ENCODE data around the gene CPLX4.

CPLX4 gene

DNA sequence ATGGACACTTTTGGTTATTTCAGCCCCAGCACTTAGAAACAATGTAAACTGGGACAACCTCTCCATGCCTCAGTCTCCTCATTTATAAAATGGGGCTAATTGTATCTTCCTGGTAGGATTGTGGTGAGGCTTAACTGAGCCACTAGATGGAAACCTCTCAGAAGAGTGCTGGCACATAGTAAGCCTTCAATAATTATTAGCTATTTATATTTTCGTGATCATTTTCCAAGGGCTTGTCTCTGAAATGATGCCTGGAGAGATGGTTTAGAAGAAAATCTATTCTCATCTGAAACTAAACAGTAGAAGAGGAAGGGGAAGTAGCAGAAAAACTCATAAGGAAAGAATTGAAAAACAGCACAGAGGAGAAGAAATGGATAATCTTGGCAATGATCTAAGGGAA lies 52.0 kb downstream of the CPLX4 start:
- no peak for TF ChIP-seq EZH2phosphoT487 (IDR thresholded peaks at IDR 0.05; ENCODE audit: borderline replicate concordance, low read length)
- TF ChIP-seq, protein P1, sequence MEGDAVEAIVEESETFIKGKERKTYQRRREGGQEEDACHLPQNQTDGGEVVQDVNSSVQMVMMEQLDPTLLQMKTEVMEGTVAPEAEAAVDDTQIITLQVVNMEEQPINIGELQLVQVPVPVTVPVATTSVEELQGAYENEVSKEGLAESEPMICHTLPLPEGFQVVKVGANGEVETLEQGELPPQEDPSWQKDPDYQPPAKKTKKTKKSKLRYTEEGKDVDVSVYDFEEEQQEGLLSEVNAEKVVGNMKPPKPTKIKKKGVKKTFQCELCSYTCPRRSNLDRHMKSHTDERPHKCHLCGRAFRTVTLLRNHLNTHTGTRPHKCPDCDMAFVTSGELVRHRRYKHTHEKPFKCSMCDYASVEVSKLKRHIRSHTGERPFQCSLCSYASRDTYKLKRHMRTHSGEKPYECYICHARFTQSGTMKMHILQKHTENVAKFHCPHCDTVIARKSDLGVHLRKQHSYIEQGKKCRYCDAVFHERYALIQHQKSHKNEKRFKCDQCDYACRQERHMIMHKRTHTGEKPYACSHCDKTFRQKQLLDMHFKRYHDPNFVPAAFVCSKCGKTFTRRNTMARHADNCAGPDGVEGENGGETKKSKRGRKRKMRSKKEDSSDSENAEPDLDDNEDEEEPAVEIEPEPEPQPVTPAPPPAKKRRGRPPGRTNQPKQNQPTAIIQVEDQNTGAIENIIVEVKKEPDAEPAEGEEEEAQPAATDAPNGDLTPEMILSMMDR (IDR thresholded peaks at IDR 0.05; ENCODE audit: low read depth, low read length, poor library complexity, severe bottlenecking): no peak

DNA sequence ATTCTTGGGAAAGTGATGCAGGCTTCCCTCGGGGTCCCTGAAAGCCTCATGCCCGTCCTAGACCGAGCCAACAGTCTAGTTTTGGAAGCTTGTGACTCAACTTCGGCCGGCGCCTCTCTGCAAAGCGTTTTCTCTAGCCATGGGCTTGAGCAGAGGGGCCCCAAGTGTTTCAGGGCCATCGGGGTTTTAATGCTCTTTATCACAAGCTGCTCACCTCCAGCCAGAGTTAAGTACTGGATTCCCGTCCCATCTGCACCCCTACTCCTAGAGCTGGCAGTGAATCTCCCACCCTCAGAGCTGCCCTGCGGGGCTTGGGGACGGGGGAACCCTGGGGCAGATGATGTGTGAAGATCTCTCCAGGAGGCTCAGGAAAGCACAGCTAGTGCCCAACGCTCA lies 52.5 kb downstream of the CPLX4 start:
- H3K36me3 ChIP-seq (ENCODE audit: control insufficient read depth, low read length): no peaks in the 10 kb centered on the region
- TF ChIP-seq EZH2phosphoT487 (IDR thresholded peaks at IDR 0.05; ENCODE audit: borderline replicate concordance, low read length): no peak
- TF ChIP-seq, protein P1 (IDR thresholded peaks at IDR 0.05; ENCODE audit: low read depth, low read length, poor library complexity, severe bottlenecking): no peak
- H3K27me3 ChIP-seq (ENCODE audit: control insufficient read depth, low read length): peaks cover 22% of the 10 kb centered on the region
- H3K9me2 ChIP-seq (replicated peaks; ENCODE audit: control insufficient read depth, low read length): no peaks in the 10 kb centered on the region
- H3K27ac ChIP-seq (ENCODE audit: low read depth, low read length): no peak overlapping the region
- no peaks in the 10 kb centered on the region for H3K9me3 ChIP-seq (ENCODE audit: control insufficient read depth, insufficient read depth, low read length)
- H3K79me2 ChIP-seq (ENCODE audit: control insufficient read depth, low read length): no peaks in the 10 kb centered on the region
- no peaks in the 10 kb centered on the region for H4K20me1 ChIP-seq (ENCODE audit: control insufficient read depth, insufficient read depth, low read depth, low read length)
- no peak overlapping the region for H3K4me2 ChIP-seq (ENCODE audit: low read length)
- no peak overlapping the region for H3K4me3 ChIP-seq (ENCODE audit: low read length)
- no peaks in the 10 kb centered on the region for H3K4me1 ChIP-seq (ENCODE audit: control insufficient read depth, low read length)
- H3F3A ChIP-seq (ENCODE audit: control insufficient read depth, insufficient read depth): no peaks in the 10 kb centered on the region

More for the DNA sequence above, 52.0 kb downstream of the CPLX4 start:
- Histone ChIP-seq H3K9me3 (ENCODE audit: control insufficient read depth, insufficient read depth, low read length) (no peaks in the 10 kb centered on the region), H3K79me2 (ENCODE audit: control insufficient read depth, low read length) (no peaks in the 10 kb centered on the region), H3K4me1 (ENCODE audit: control insufficient read depth, low read length) (no peaks in the 10 kb centered on the region), H3K27me3 (ENCODE audit: control insufficient read depth, low read length) (peaks cover 27% of the 10 kb centered on the region), H3K36me3 (ENCODE audit: control insufficient read depth, low read length) (no peaks in the 10 kb centered on the region), H3K9me2 (replicated peaks; ENCODE audit: control insufficient read depth, low read length) (no peaks in the 10 kb centered on the region), H3K4me2 (ENCODE audit: low read length) (no peak overlapping the region), H3F3A (ENCODE audit: control insufficient read depth, insufficient read depth) (no peaks in the 10 kb centered on the region), H4K20me1 (ENCODE audit: control insufficient read depth, insufficient read depth, low read depth, low read length) (no peaks in the 10 kb centered on the region), H3K4me3 (ENCODE audit: low read length) (no peak overlapping the region), H3K27ac (ENCODE audit: low read depth, low read length) (no peak overlapping the region)

- H3K9me2 ChIP-seq (replicated peaks; ENCODE audit: control insufficient read depth, low read length): no peaks in the 10 kb centered on the region
- TF ChIP-seq, protein P1 (IDR thresholded peaks at IDR 0.05; ENCODE audit: low read depth, low read length, poor library complexity, severe bottlenecking): no peak
- no peak for TF ChIP-seq EZH2phosphoT487 (IDR thresholded peaks at IDR 0.05; ENCODE audit: borderline replicate concordance, low read length)
- H3F3A ChIP-seq (ENCODE audit: control insufficient read depth, insufficient read depth): no peaks in the 10 kb centered on the region
- H4K20me1 ChIP-seq (ENCODE audit: control insufficient read depth, insufficient read depth, low read depth, low read length): no peaks in the 10 kb centered on the region
- H3K4me3 ChIP-seq (ENCODE audit: low read length): no peak overlapping the region
- no peaks in the 10 kb centered on the region for H3K4me1 ChIP-seq (ENCODE audit: control insufficient read depth, low read length)
- H3K9me3 ChIP-seq (ENCODE audit: control insufficient read depth, insufficient read depth, low read length): no peaks in the 10 kb centered on the region
- no peak overlapping the region for H3K27ac ChIP-seq (ENCODE audit: low read depth, low read length)
- H3K4me2 ChIP-seq (ENCODE audit: low read length): no peak overlapping the region
- H3K36me3 ChIP-seq (ENCODE audit: control insufficient read depth, low read length): no peaks in the 10 kb centered on the region
- no peaks in the 10 kb centered on the region for H3K79me2 ChIP-seq (ENCODE audit: control insufficient read depth, low read length)
- peaks cover 16% of the 10 kb centered on the region for H3K27me3 ChIP-seq (ENCODE audit: control insufficient read depth, low read length)
Measured at GRCh38 chr18:59265246-59265973, 53.0 kb downstream of the CPLX4 start.
